Astrocyte of the hippocampus (primary cell): ENCODE measurements around the gene PIK3R3.
A peak's percentile ranks its signal among the peaks of the same experiment; 100 is the strongest.

ENCODE experiments used
- DNase-seq: peaks from one replicate; pipeline ENCODE4 v3.0.0; 2011; ENCODE audit warnings: low read depth, low spot score

PIK3R3 gene

GRCh38 chr1:46157916-46158311 is 25.5 kb upstream of the PIK3R3 start:
- DNase-seq: no peak

DNA sequence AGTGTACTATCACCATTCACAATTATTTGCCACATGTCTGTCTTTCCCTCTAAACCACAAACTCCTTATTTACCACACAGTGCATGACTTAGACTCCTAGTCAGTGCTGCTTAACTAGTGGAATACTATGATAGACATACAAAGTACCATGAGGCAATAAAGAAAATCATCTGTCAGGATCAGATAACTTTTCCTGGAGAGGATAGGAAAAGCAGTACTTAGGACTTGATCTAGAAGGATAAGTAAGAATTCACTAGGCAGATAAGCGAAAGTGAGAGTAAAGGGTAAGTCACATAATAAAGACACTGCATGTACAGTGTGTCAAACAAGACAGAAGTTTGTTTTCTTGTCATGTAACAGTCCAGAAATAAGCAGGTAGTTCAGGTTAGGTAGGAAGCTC is 21.3 kb upstream of the PIK3R3 start:
- no peak for DNase-seq

GRCh38 chr1:46153228-46153627 is 20.8 kb upstream of the PIK3R3 start:
- no peak for DNase-seq

GRCh38 chr1:46152016-46152415 is 19.6 kb upstream of the PIK3R3 start:
- peak; percentile 86 for DNase-seq

DNA sequence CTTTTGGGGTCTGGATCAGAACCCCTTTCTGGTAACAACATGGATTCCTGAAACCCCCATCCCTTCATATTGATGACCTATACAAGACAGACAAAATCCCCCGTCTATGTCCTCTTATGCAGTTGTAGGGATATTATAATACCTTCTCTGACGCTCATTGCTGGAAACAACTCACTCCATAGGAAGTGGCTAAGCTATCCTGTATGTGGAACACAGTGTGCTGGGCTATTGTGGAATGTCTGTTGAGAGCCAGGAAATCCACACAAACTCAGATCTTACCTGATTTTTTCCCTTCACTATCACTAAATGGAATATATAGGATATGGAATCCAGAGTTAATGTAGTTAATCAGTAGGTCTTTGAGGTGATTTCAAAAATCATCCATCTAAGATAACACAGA is 17.7 kb upstream of the PIK3R3 start:
- no peak for DNase-seq

GRCh38 chr1:46148318-46148717 is 15.9 kb upstream of the PIK3R3 start:
- DNase-seq: no peak

DNA sequence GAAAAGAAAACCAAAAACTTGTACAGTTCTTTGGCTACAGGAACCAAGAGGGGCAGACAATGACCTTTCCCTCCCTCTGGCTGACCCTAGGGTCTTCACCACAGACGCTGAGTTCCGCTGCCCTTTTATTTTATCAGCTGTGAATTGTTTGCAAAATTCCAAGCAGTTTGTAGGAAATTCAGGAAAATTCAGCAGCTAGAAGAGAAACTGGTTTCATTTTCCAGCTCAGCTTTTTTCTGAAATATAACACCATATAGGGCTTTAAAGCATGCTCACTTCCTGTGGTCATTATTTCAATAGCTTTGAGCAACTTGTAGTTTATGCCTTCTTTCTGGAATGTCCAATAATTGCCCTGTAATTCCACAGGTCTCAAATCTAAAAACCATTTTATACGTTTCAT is 5.5 kb upstream of the PIK3R3 start:
- DNase-seq: peak; percentile 41

DNA sequence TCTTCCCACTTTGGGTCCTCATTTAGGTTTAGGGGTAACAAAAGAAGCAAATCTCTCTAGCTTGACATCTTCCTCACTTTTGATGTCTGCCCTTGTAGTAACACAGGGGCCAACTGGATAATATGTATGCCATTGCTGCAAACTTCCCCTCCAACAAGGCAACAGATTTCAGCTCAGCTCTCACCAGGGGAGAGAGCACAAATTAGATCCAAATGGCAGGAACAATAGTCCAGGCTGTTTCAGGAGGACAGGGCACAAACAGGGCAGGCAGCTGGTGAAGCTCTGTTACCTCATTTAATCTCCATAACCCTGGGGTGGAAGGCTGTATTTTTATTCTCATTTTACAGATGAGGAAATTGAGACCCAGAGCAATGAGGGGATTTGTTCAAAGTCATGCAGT is 4.3 kb upstream of the PIK3R3 start:
- DNase-seq: no peak

GRCh38 chr1:46134660-46135331 is 2.4 kb upstream of the PIK3R3 start:
- peak; percentile 43 for DNase-seq

DNA sequence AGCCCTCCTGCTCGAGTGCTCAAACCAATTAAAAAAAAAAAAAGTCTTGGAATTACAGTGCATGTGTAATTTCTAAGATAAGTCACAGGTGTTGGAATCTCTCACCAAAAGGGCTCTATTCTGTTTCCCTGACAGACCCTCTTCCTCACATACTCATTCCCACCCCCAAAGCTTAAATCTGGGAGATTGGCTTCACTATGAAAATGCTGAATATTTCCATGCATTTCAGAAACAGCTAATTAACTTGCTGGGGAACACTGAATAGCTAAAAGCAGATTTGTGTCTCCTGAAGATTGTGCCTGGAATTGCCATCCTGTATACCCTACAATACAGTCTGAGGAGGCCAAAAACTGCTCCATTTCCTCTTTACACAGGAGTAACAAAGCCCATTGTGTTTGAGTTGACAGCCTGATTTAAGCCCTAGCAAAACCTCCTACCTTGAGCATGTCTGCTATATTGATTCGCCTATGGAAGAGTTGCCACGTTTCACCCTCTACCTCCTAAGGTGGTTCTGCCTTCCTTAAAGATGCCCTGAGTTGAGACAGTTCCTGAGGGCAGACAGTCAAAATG is 1.4 kb upstream of the PIK3R3 start:
- DNase-seq: no peak

DNA sequence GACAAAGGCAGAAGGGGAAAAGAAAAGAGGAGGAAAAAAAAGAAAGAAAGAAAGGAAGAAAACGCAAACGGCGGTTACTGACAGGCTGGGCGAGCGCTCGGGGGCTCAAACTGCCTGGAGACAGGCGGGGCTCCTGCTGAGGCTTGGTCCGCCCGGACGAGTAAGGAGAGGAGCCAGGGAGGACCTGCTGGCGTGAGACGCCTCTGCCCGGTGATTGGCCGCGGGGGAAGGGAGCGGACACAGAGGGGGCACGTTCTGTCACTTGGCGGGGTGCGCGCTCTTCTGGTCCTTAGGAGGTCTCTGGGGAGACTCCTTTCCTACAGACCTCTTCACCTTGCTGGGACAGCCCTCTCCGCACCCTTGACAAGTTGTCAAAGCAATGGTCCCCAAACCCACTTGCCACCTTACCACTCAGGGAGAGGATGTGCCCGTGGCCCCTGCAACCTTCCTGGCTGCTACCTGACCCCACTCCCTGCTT is 791 bp upstream of the PIK3R3 start:
- no peak for DNase-seq

DNA sequence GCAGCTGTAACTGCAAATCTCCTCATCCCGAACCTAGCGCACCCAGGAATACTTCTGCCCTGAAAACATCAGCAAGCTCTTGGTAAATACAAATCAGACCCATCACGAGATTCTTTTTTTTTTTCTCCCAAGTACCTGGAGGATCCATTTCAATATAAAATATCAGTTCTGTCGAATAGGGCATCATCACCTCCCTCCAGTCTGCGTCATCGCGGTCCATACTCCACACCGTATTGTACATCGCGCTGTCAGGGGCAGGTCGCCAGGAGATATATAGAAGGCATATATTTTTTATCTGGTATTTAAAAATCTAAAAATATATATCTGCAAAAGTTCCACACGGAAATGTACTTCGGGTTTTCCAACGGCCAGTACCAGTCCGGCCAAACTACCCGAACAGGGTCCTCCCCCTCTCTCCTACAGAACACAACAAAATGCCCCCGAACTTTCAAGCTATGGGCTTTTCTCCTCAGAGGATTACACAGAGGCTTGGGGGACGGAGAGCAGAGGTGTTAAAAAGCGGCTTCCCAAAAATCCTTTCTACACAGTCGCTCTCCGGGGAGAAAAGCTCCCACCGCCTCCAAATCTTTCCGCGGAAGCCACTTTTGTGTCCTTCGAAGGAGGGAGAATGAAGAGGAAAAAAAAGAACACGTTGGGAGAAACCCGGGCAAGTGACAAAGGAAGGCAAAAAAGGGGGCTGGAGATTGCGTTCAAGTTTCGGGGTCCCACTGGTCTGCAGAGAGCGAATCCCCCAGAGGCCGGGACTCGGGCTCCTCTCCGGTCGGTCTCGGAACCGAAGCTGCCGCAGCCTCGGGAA is 509 bp downstream of the PIK3R3 start:
- DNase-seq: peak; percentile 53

DNA sequence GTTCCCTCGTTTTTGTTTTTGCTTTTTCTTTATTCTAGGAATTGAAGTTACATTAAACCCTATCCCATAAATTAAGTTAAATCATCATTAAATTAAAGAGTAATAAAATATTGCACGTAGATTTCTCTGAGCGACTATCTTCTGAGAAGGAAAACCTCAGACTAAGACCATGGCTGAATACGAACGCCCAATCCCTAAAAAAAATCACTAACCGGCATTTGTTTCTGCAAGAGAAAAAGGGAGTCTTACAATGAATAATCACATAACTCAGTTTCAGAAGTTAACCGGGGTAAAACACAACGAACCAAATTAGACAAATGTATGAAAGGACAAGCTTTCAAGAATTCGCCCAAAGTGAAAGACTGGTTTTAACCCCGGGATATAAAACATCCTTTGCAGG is 1.3 kb downstream of the PIK3R3 start:
- DNase-seq: peak; percentile 24

GRCh38 chr1:46130606-46131005 is 1.8 kb downstream of the PIK3R3 start:
- no peak for DNase-seq

DNA sequence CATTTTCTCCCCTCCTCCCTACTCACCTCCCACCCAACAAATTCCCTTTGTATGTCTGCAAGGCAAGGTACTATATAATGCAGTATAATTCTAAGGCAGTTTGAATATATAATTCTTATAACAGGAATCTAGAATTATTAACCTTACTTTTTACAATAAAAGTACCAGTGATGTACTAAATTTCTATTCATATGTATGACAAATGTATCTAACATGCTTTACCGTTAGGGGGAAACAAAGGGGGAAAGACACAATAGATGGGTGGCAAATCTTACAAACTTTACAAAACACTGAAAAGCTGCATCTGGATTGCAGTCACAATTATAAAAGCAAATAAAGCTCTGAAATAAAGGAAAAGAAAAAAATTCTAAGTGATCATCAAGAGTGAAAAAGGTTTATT is 2.3 kb downstream of the PIK3R3 start:
- no peak for DNase-seq

GRCh38 chr1:46128344-46128743 is 4.1 kb downstream of the PIK3R3 start:
- DNase-seq: no peak

- no peak for DNase-seq
Observed at GRCh38 chr1:46118856-46119255, 13.6 kb downstream of the PIK3R3 start.

DNA sequence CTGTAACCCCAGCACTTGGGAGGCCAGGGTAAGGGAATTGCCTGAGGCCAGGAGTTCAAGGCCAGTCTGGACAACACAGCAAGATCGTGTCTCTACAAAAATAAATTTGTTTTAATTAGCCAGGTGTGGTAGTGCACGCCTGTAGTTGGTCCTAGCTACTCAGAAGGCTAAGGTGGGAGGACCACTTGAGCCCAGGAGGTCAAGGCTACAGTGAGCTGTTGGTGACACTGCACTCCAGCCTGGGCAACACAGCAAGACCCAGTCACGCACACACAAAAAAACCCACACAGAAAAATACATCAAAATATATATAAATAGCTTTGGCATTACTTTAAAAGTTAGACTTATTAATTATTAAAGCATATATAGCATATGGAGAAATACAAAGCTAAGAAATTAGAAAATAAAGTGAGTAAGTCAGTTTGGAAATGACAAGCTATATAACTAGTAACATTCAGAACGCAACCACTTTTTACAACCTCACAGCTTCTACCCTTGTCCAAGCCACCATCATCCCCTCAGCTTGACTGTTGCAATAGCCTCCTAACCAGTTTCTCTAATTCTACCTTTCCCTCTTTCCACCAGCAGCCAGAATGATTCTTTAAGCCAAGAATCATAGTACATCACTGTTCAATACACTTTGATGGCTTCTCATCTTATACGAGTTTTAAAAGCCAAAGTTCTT is 14.5 kb downstream of the PIK3R3 start:
- no peak for DNase-seq

DNA sequence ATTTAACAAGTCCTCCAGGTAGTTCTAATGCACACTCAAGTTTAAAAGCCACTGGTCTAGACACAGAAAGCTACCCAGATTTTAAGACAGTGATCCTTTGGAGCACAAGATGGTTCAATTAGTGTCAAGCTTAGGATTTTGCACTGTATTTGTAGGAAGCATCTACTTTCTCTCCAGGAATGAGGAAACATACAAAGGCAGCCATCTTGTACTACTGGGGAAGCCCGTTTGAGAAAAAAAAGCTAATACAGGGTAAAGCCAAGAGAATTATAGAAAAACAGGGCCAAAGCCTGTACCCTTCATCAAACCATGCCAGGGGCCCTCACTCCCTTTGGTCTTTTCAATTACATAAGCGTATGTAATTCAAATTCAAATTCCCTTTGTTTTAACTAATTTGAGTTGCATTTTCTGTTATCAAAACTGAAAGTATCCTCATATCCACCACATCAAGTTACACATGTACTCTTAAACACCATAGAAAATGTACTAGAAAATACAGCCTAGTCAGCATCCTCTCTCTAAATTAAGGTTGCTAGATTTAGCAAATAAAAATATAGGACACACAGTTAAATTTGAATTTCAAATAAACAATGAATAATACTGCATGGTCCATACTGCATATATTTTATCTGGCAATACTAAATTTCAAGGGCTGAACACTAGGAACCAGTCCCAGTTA is 17.4 kb downstream of the PIK3R3 start:
- no peak for DNase-seq

DNA sequence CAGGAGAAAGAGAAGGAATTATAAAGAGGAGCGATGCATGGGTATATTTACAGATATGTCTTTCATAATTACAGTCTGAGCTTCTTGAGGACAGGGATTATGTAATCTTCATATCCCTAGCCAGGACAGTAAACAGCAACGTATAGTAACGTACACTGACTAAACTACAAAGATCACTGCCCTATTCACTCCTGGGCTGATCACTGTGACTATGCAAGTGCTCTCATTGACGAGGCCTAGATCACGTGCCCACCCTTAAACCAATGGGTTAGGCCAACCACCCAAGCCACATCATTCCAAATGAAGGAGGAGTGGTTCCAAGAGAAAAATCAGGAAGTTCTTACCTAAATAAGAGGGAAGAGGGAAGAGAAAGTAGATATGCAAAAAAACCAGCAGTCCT is 18.5 kb downstream of the PIK3R3 start:
- no peak for DNase-seq

DNA sequence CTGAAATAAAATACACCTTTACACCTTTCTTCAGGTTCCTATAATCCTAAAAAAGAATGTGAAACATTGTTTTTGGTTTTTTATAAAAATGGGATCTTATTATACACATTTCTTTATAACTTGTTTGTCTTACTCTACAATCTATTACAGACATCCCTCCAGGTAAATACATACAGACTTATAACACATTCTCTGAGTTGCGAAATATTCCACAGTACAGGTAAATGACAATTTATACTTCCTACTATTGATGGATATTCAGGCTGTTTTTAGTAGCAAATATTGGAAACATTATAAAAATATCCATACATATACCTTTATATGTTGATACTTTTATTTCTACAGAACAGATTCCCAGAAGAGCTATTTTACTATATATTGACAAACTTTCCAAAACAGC is 20.3 kb downstream of the PIK3R3 start:
- no peak for DNase-seq

DNA sequence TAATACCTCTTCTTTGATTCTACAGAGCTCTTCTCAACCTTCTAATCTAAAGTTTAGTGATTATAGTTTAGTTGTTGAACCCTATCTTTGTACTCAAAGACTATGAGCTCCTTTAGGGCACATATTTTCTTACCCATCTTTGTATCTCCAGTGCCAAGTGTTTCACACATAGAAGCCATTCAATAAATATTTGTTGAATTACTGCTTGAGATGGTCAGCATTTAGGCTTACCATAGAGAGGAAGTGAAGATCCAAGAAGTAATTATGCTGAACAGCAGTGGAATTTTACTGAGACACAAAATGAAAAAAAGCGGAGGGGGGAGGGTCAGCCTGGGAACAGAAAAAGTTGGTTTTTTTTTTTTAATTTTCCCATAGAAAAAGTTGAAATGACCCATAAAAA is 21.9 kb downstream of the PIK3R3 start:
- no peak for DNase-seq
